ENCODE measurements around the gene TCTA.

TCTA gene

GRCh38 chr3:49421890-49422378, 9.7 kb downstream of the TCTA start:
- Histone ChIP-seq H3K4me1 (ENCODE audit: control insufficient read depth in 1 of 2, insufficient read depth in 2 of 2, low read length in 2 of 2) (peaks cover 21 to 22% of the 10 kb centered on the region in 2 donors), H3K36me3 (ENCODE audit: control insufficient read depth in 1 of 2, insufficient read depth in 2 of 2, low read length in 2 of 2) (peaks cover 0 to 23% of the 10 kb centered on the region in 2 donors), H3K9me3 (ENCODE audit: control insufficient read depth in 1 of 2, low read length in 2 of 2) (no peaks in the 10 kb centered on the region), H3K9ac (ENCODE audit: low read depth in 1 of 2, low read length in 2 of 2) (peak overlapping the region; percentile 55 to 74), H3K27ac (ENCODE audit: low read depth, low read length) (no peak overlapping the region), H3K27me3 (ENCODE audit: control insufficient read depth in 1 of 2, insufficient read depth in 2 of 2, low read length in 2 of 2) (no peaks in the 10 kb centered on the region), H3K4me3 (ENCODE audit: low read depth in 1 of 2, low read length in 2 of 2) (peak overlapping the region; percentile 70 to 89)

GRCh38 chr3:49422379-49423248, 10.4 kb downstream of the TCTA start, which contains the start of gene AMT:
TSS of gene AMT (minus strand) at chr3:49422473. CDS start at chr3:49422450, 23 bp downstream.
- H3K9ac ChIP-seq (ENCODE audit: low read depth in 1 of 2, low read length in 2 of 2) = peak within 1 kb of the TSS; percentile 55 to 74
- H3K4me3 ChIP-seq (ENCODE audit: low read depth in 1 of 2, low read length in 2 of 2) = peak within 1 kb of the TSS; percentile 70 to 89
- no peaks in the 10 kb centered on the region for H3K9me3 ChIP-seq (ENCODE audit: control insufficient read depth in 1 of 2, low read length in 2 of 2)
- H3K27me3 ChIP-seq (ENCODE audit: control insufficient read depth in 1 of 2, insufficient read depth in 2 of 2, low read length in 2 of 2) = no peaks in the 10 kb centered on the region
- no peak within 1 kb of the TSS for H3K27ac ChIP-seq (ENCODE audit: low read depth, low read length)
- H3K36me3 ChIP-seq (ENCODE audit: control insufficient read depth in 1 of 2, insufficient read depth in 2 of 2, low read length in 2 of 2) = peaks cover 0 to 19% of the 10 kb centered on the region in 2 donors
- peaks cover 16 to 18% of the 10 kb centered on the region in 2 donors for H3K4me1 ChIP-seq (ENCODE audit: control insufficient read depth in 1 of 2, insufficient read depth in 2 of 2, low read length in 2 of 2)

- H3K4me3 ChIP-seq (ENCODE audit: low read depth in 1 of 2, low read length in 2 of 2) = no peak overlapping the region
- peaks cover 21 to 22% of the 10 kb centered on the region in 2 donors for H3K4me1 ChIP-seq (ENCODE audit: control insufficient read depth in 1 of 2, insufficient read depth in 2 of 2, low read length in 2 of 2)
- H3K27me3 ChIP-seq (ENCODE audit: control insufficient read depth in 1 of 2, insufficient read depth in 2 of 2, low read length in 2 of 2) = no peaks in the 10 kb centered on the region
- peaks cover 0 to 19% of the 10 kb centered on the region in 2 donors for H3K36me3 ChIP-seq (ENCODE audit: control insufficient read depth in 1 of 2, insufficient read depth in 2 of 2, low read length in 2 of 2)
- no peak overlapping the region for H3K27ac ChIP-seq (ENCODE audit: low read depth, low read length)
- no peak overlapping the region for H3K9ac ChIP-seq (ENCODE audit: low read depth in 1 of 2, low read length in 2 of 2)
- H3K9me3 ChIP-seq (ENCODE audit: control insufficient read depth in 1 of 2, low read length in 2 of 2) = no peaks in the 10 kb centered on the region
Observed at GRCh38 chr3:49424816-49425215, 12.6 kb downstream of the TCTA start.

- Histone ChIP-seq H3K4me1 (ENCODE audit: control insufficient read depth in 1 of 2, insufficient read depth in 2 of 2, low read length in 2 of 2) (peaks cover 9 to 16% of the 10 kb centered on the region in 2 donors), H3K36me3 (ENCODE audit: control insufficient read depth in 1 of 2, insufficient read depth in 2 of 2, low read length in 2 of 2) (peaks cover 0 to 19% of the 10 kb centered on the region in 2 donors), H3K9me3 (ENCODE audit: control insufficient read depth in 1 of 2, low read length in 2 of 2) (no peaks in the 10 kb centered on the region), H3K27ac (ENCODE audit: low read depth, low read length) (no peak overlapping the region), H3K4me3 (ENCODE audit: low read depth in 1 of 2, low read length in 2 of 2) (no peak overlapping the region), H3K9ac (ENCODE audit: low read depth in 1 of 2, low read length in 2 of 2) (no peak overlapping the region), H3K27me3 (ENCODE audit: control insufficient read depth in 1 of 2, insufficient read depth in 2 of 2, low read length in 2 of 2) (no peaks in the 10 kb centered on the region)
Observed at GRCh38 chr3:49427586-49427985, 15.4 kb downstream of the TCTA start.

GRCh38 chr3:49428752-49429080, 16.5 kb downstream of the TCTA start:
- H3K4me1 ChIP-seq (ENCODE audit: control insufficient read depth in 1 of 2, insufficient read depth in 2 of 2, low read length in 2 of 2) = peaks cover 3 to 9% of the 10 kb centered on the region in 2 donors

GRCh38 chr3:49434731-49435130, 22.5 kb downstream of the TCTA start:
- H3K4me3 ChIP-seq (ENCODE audit: low read depth in 1 of 2, low read length in 2 of 2) = no peak overlapping the region
- H3K4me1 ChIP-seq (ENCODE audit: control insufficient read depth in 1 of 2, insufficient read depth in 2 of 2, low read length in 2 of 2) = peaks cover 0 to 3% of the 10 kb centered on the region in 2 donors
- H3K36me3 ChIP-seq (ENCODE audit: control insufficient read depth in 1 of 2, insufficient read depth in 2 of 2, low read length in 2 of 2) = no peaks in the 10 kb centered on the region
- no peak overlapping the region for H3K27ac ChIP-seq (ENCODE audit: low read depth, low read length)
- H3K9ac ChIP-seq (ENCODE audit: low read depth in 1 of 2, low read length in 2 of 2) = no peak overlapping the region
- H3K9me3 ChIP-seq (ENCODE audit: control insufficient read depth in 1 of 2, low read length in 2 of 2) = no peaks in the 10 kb centered on the region
- no peaks in the 10 kb centered on the region for H3K27me3 ChIP-seq (ENCODE audit: control insufficient read depth in 1 of 2, insufficient read depth in 2 of 2, low read length in 2 of 2)

More at GRCh38 chr3:49428752-49429080, 16.5 kb downstream of the TCTA start:
- Histone ChIP-seq H3K27ac (ENCODE audit: low read depth, low read length) (peak overlapping the region; percentile 88), H3K9ac (ENCODE audit: low read depth in 1 of 2, low read length in 2 of 2) (peak overlapping the region; percentile 75 to 80), H3K36me3 (ENCODE audit: control insufficient read depth in 1 of 2, insufficient read depth in 2 of 2, low read length in 2 of 2) (peaks cover 0 to 19% of the 10 kb centered on the region in 2 donors), H3K9me3 (ENCODE audit: control insufficient read depth in 1 of 2, low read length in 2 of 2) (no peaks in the 10 kb centered on the region), H3K27me3 (ENCODE audit: control insufficient read depth in 1 of 2, insufficient read depth in 2 of 2, low read length in 2 of 2) (no peaks in the 10 kb centered on the region), H3K4me3 (ENCODE audit: low read depth in 1 of 2, low read length in 2 of 2) (peak overlapping the region; percentile 84 to 94)

- H3K27me3 ChIP-seq (ENCODE audit: control insufficient read depth in 1 of 2, insufficient read depth in 2 of 2, low read length in 2 of 2) = no peaks in the 10 kb centered on the region
- H3K9ac ChIP-seq (ENCODE audit: low read depth in 1 of 2, low read length in 2 of 2) = no peak overlapping the region
- no peaks in the 10 kb centered on the region for H3K9me3 ChIP-seq (ENCODE audit: control insufficient read depth in 1 of 2, low read length in 2 of 2)
- H3K4me3 ChIP-seq (ENCODE audit: low read depth in 1 of 2, low read length in 2 of 2) = no peak overlapping the region
- no peaks in the 10 kb centered on the region for H3K36me3 ChIP-seq (ENCODE audit: control insufficient read depth in 1 of 2, insufficient read depth in 2 of 2, low read length in 2 of 2)
- H3K4me1 ChIP-seq (ENCODE audit: control insufficient read depth in 1 of 2, insufficient read depth in 2 of 2, low read length in 2 of 2) = peaks cover 0 to 7% of the 10 kb centered on the region in 2 donors
- H3K27ac ChIP-seq (ENCODE audit: low read depth, low read length) = no peak overlapping the region
Observed at GRCh38 chr3:49445391-49445790, 33.2 kb downstream of the TCTA start.

- H3K4me3 ChIP-seq (ENCODE audit: low read depth in 1 of 2, low read length in 2 of 2) = no peak overlapping the region
- no peaks in the 10 kb centered on the region for H3K9me3 ChIP-seq (ENCODE audit: control insufficient read depth in 1 of 2, low read length in 2 of 2)
- peaks cover 0 to 3% of the 10 kb centered on the region in 2 donors for H3K4me1 ChIP-seq (ENCODE audit: control insufficient read depth in 1 of 2, insufficient read depth in 2 of 2, low read length in 2 of 2)
- no peaks in the 10 kb centered on the region for H3K36me3 ChIP-seq (ENCODE audit: control insufficient read depth in 1 of 2, insufficient read depth in 2 of 2, low read length in 2 of 2)
- no peaks in the 10 kb centered on the region for H3K27me3 ChIP-seq (ENCODE audit: control insufficient read depth in 1 of 2, insufficient read depth in 2 of 2, low read length in 2 of 2)
- no peak overlapping the region for H3K9ac ChIP-seq (ENCODE audit: low read depth in 1 of 2, low read length in 2 of 2)
- H3K27ac ChIP-seq (ENCODE audit: low read depth, low read length) = no peak overlapping the region
Observed at GRCh38 chr3:49453621-49454020, 41.4 kb downstream of the TCTA start.

GRCh38 chr3:49454458-49454857, 42.2 kb downstream of the TCTA start:
- Histone ChIP-seq H3K36me3 (ENCODE audit: control insufficient read depth in 1 of 2, insufficient read depth in 2 of 2, low read length in 2 of 2) (no peaks in the 10 kb centered on the region), H3K4me1 (ENCODE audit: control insufficient read depth in 1 of 2, insufficient read depth in 2 of 2, low read length in 2 of 2) (peaks cover 0 to 4% of the 10 kb centered on the region in 2 donors), H3K4me3 (ENCODE audit: low read depth in 1 of 2, low read length in 2 of 2) (no peak overlapping the region), H3K27ac (ENCODE audit: low read depth, low read length) (no peak overlapping the region), H3K9me3 (ENCODE audit: control insufficient read depth in 1 of 2, low read length in 2 of 2) (no peaks in the 10 kb centered on the region), H3K27me3 (ENCODE audit: control insufficient read depth in 1 of 2, insufficient read depth in 2 of 2, low read length in 2 of 2) (no peaks in the 10 kb centered on the region), H3K9ac (ENCODE audit: low read depth in 1 of 2, low read length in 2 of 2) (no peak overlapping the region)

GRCh38 chr3:49454898-49455681, 42.9 kb downstream of the TCTA start:
- H3K36me3 ChIP-seq (ENCODE audit: control insufficient read depth in 1 of 2, insufficient read depth in 2 of 2, low read length in 2 of 2) = no peaks in the 10 kb centered on the region
- no peak overlapping the region for H3K4me3 ChIP-seq (ENCODE audit: low read depth in 1 of 2, low read length in 2 of 2)
- H3K9me3 ChIP-seq (ENCODE audit: control insufficient read depth in 1 of 2, low read length in 2 of 2) = no peaks in the 10 kb centered on the region
- no peak overlapping the region for H3K9ac ChIP-seq (ENCODE audit: low read depth in 1 of 2, low read length in 2 of 2)
- no peaks in the 10 kb centered on the region for H3K27me3 ChIP-seq (ENCODE audit: control insufficient read depth in 1 of 2, insufficient read depth in 2 of 2, low read length in 2 of 2)
- H3K4me1 ChIP-seq (ENCODE audit: control insufficient read depth in 1 of 2, insufficient read depth in 2 of 2, low read length in 2 of 2) = peaks cover 0 to 6% of the 10 kb centered on the region in 2 donors
- no peak overlapping the region for H3K27ac ChIP-seq (ENCODE audit: low read depth, low read length)
